ENCODE measurements around the gene CLUH.
"Not testable (repeated sequence)": the region's sequence is repeated elsewhere in the genome, so short reads cannot be mapped to it uniquely, and the experiment has no call there.

Gene CLUH

DNA sequence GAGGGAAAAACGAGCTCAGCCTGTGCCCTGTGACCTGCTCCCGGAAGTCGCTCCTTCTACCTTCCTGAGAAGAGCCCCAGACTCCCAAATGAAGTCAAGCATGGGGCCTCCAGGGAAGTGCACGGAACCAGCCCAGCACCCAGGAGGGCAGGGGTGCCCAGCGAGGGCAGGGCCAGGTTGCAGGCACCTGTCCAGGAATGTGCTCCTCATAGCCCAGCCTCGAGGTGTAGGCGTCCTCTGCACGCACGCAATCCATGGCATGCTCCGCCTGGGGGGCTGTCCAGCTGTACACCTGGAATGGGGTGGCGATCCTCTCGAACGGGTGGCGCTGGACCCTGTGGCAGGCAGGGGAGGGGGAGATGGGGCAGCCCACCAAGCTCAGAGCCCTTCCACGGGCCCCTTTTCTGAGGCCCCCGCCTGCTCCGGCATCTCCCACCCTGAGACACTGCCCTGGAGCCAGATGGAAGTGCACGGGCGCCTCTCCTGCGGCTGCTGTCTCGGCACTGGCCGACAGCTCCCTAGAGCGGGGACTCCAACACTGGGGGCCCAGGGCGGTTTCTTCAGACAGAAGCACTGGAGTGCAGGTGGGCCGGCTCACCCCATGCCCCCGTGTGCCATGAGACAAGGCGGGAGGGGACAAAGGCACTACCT, 10.9 kb downstream of the CLUH start:
- no peak for FAIRE-seq

DNA sequence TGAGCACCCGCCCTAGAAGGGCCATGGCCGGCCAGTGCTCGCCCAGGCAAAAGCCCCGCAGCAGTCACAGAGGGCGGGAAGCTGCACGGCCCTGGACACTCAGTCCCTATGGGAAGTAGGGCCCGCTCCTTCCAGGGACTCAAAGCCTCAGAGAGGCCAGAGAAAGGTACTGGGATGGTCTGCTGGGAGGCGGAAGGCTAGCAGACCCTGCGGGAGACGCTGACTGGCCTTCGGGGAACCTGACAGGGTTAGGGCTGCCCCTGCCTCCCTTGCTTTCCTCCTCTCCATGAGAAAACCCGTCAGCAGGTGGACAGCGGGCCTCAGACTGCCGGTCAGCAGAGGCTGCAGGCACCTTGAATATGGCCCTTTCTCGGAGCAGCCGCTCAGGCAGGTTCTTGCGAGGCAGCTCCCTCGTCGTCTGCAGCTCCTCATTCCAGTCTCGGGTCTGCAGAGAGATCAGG, 11.5 kb downstream of the CLUH start:
- no peak for FAIRE-seq

DNA sequence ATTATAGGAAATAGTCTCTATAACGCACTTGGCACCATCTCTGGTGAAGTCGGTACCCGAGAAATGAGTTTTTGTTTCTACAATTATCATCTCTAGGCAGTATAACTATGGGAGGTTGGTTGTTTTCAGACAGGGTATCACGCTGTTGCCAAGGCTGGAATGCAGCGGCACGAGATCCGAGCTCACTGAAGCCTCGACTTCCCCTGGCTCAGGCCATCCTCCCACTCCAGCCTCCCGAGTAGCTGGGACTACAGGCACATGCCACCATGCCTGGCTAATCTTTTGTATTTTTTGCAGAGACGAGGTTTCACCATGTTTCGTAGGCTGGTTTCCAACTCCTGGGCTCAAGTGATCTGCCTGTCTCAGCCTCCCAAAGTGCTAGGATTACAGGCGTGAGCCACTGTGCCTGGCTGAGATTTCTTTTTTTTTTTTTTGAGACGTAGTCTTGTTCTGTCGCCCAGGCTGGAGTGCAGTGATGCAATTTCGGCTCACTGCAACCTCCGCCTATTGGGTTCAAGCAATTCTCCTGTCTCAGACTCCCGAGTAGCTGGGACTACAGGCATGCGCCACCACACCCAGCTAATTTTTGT, 12.3 kb downstream of the CLUH start:
- FAIRE-seq = not testable (repeated sequence)

DNA sequence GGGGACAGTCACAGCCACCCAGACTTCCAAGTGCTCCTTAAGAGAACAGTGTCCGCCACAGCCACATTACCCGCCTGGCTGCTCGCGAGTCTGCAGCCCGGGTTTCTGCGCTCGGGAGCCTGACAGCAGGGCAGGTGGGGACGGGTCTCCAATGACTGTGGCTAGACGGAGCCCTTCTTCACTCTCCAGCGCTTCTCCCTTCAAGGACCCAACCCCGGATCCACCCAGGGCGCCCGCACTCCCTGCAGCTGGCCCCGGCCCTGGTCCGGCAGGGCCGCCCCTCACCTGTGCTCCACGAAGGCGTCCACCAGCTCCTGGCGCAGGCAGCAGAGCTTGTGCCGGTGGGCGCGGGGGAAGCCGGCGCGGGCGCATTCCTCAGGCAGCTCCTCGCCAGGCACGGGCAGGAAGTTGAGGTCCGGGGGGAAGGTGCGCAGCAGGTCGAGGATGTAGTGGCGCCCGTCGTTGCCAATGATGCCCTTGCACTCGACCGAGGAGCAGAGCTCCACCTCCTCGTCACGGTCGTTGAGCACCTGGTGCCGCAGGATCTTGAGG, 13.9 kb downstream of the CLUH start:
- FAIRE-seq = no peak

DNA sequence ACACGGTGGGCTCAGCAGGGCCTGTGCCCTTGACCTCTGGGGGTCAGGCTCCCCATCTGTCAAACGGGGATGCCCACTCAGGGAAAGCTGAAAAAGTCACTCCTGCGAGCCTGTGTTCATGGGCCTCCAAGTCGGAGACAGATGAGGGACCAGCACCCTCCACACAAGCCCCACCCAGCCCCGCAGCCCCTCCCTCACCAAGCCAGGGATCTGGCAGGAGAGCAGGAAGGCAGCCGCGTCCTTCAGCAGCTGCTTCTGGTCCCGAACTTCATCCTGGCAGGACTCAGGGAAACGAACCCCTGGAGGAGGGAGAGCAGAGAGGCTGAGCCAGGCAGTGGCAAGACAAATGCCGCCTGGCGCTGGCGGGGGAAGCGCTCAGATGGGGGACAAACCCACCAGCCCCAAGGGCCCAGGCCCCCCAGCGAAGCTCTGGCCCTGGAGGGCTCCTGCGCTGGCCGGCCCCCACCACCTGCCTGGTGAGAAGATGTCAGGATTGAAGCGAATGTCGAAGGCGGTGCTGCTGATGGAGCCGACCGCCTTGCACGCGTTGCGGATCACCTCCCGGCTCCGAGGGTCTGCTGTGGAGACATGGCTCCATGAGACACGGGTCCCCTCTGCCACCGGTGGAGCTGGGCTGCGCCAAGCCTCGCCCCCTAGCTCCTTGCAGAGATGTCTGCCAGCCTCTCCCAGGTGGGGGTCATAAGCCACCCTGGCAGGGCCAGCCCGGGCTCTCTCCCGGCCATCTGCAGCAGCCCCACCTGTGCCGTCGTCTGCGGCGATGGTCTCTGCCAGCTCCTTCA, 15.4 kb downstream of the CLUH start:
- FAIRE-seq = no peak

DNA sequence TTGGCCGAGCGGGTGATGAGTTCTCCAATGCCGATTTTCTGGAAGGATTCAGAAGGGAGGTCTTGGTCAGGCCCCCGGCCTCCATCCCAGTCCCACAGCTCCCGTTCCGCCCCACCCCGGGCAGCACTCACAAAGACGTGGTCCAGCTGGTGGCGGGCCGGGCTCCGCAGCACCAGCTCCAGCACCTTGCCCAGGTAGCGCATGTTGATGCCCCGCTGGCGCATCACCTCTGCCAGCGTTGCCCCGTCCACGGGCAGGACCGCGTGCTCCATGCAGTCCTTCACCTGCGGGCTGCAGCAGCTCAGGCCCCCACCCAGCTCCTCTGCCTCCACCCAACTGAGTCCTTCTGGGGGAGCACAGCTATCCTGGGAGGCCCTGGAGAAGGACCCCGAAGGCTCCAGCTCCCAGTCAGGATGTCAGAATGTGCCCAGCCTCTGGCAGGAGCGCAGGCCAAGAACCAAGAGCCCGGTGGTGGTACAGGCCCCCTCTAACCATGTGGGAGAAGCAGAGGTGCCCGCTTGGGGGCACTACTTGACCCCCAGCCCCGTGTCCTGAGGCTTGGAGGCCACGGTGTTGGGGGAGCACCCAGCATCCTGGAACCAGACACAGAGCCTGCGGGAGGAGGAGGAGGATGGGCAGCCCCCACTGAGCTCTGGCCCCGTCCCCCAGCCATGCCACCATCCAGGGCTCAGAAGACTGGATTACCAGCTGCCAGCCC, 16.2 kb downstream of the CLUH start:
- no peak for FAIRE-seq

DNA sequence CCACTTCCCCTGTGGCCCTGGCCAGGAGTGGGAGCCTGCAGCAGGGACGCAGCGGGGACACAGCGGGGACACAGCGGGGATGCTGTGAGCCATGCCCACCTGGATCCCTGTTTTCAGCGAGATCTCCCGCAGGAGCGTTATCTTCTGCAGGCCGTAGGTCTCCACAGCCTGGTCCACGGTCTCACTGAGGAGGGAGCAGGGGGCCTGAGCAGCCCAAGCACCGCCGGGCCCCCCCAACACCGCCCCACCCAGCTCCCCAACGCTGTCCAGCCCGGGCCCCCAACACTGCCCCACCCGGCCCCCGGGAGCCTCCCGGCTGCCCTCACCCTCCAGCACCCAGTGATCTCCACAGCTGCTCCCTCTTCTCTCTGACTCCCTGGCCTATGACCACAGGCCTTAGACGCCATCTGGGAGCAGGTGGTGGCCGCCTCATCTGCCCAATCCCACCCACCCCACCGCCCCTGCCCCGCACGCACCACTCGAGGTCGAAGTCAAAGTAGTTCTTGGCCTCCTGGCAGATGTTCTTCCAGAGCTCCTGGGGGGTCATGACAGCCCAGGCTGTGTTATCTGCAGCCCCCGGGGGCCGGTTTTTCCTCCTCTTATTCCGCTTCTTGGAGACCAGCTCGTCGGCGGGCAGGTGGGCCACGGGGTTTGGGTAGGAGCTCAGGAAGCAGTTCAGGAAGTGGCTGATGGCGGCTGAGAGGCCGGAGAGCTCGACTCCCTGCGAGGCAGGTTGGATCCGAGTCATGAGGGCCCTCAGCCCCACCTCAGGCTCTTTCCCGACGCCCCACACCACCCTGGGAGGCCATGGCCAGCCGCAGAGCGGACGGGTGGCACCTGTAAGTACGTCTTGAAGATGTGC, 17.0 kb downstream of the CLUH start:
- no peak for FAIRE-seq

DNA sequence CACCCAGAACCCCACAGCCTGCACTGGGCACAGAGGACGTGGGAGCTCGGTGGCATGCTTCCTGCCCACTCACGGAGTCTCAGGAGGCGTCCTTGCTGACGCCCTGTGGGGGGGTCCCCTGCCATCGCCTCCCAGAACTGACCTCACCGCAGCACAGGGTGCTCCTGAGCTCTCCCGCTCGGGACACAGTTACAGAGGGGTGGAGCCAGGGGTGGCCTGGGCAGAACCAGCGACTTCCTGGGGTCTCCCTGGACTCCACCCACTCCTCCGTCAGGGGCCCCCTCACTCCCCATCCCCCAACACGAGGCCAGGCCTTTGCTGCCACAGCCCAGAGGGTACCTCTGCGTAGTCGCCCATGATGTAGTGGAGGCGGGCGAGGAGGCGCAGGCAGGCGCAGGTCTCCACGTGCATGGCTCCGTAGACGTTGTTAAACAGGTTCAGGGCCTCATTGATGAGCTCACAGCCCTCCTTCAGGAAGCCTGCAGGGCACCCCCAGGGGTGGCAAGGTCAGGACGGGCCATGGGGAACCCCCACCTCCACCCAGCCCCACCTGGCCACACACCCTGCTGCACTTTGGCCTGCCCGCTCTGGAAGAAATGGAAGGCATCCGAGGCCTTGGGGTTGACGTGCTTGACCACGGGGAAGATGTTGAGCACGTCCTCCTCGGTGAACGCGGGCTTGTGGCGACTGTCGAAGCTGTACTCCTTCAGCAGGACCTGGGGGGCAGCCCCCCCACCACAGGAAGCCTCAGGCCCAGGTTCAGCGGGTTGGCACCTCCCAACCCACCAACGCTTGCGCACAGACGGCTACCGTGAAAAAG, 17.8 kb downstream of the CLUH start:
- FAIRE-seq = no peak

DNA sequence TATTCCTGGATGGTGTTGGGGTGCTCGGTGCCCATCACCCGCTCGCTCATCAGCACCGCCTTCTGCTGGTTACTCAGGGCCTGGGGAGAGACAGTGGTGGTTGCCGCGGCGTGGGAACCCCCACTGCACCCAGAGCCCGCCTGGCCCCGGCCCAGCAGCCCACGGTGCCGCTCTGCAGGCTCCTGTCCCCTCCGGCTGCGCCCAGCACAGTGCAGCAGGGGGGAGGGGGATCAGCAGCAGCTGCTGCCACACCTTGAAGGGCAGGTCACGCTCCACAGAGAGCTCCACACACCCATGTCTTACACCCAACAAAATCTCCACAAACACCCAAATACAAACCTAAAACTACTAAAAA, 18.8 kb downstream of the CLUH start:
- FAIRE-seq = no peak

DNA sequence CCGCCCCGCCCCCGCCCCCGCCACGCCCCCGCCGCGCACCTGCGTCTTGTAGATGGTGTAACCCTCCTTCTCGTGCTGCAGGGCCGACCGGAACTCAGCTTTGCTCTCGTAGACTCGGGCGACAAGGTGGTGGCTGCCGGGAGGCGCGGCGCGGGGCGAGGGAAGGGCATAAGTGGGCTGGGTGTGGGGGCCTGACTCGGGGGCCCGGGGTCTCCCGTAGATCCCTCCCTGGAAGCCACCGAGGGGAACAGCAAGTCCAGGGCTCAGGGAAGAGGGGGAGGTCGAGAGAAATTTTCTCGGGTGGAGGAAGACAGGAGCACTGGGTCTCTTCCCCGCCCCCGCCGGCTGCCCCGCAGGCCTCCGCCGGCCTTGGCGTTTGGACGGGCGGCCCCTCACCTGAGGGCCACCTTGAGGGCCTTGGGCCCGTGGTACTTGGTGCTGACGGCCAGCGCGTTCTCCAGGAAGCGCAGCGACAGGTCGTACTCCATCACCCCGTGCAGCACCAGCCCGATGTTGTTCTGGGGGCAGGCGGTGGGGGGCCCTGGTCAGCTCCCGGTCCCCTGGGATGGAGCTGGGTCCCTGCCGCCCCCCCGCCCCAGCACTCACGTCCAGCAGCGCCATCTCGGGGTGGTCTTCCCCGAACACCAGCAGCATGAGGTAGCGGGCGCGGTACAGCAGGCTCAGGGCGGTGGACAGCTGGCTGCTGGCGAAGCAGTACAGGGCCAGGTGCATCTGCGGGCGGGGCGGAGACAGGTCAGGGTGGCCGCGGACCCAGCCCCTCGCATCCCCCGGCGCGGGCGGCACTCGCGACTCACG, 19.4 kb downstream of the CLUH start:
- no peak for FAIRE-seq

DNA sequence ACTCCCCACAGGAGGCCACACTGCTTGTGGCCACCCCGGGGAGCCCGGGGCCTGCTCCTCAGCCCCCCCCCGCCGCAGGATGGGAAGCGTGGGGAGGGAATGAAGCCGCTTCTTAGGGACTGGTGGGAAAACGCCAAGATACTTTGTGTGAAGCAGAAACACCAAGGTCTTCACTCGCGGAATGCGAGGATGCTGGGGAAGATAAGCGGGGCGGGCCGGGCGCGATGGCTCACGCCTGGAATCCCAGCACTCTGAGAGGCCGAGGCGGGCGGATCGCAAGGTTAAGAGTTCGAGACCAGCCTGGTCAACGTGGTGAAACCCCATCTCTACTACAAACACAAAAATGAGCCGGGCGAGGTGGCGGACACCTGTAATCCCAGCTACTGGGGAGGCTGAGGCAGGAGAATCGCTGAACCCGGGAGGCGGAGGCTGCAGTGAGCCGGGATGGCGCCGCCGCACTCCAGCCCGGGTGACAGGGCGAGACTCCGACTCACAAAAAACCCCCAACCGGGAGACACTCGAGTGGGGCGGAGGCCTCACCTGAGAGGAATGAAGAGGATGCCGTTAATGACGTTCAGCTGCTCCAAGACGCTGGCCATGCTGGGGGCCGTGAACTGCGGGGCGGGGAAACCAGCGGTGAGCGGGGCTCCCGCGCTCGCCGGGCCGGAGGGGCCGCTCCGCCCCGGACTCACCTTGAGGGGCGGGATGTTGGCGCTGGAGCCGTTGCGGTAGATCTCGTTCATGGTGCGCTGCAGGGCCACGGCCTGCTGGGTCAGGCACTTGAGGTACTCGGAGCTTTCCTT, 20.3 kb downstream of the CLUH start:
- FAIRE-seq = no peak

DNA sequence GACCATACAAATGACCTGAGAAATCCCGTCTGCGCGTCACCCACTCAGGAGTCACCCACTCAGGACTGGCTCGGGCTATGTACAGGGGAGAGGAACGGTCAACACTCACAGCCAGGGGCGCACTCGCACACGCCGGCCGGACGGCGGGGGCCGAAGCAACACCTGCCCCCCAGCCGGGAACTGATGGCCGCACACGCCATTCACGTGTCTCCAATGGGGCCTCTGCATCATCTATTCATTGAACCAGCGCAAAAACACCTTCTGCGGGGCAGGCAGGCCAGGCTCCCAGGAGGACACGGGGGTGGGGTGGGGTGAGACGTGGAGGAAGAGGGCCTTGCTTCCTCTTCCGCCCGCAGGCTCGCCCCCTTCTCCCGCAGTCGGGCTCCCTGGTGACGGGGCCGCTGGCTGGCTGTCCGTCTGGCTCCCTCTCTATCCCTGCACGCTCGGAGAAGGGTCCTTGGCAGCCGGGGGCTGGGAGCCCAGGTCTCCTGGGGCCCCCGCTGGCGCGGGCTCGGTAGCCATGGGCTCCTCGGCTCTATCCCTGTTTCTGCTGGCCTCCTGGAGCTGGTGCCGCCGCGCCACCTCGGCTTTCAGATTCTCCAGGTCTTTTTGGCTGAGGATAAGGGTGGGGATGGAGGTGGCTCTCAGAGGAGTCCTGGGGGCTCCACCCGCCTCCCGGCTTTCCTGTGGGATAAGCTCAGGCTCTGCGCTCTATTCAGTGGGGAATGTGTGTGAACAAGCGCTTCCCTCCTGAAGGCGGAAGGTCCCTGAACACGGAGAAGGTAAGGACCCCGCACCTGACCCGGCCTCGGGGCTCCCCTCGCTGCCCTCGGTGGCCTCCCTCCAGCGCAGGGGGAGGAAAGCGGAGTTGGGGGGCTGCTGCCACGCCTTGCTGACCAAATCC, 21.1 kb downstream of the CLUH start:
- FAIRE-seq = no peak

DNA sequence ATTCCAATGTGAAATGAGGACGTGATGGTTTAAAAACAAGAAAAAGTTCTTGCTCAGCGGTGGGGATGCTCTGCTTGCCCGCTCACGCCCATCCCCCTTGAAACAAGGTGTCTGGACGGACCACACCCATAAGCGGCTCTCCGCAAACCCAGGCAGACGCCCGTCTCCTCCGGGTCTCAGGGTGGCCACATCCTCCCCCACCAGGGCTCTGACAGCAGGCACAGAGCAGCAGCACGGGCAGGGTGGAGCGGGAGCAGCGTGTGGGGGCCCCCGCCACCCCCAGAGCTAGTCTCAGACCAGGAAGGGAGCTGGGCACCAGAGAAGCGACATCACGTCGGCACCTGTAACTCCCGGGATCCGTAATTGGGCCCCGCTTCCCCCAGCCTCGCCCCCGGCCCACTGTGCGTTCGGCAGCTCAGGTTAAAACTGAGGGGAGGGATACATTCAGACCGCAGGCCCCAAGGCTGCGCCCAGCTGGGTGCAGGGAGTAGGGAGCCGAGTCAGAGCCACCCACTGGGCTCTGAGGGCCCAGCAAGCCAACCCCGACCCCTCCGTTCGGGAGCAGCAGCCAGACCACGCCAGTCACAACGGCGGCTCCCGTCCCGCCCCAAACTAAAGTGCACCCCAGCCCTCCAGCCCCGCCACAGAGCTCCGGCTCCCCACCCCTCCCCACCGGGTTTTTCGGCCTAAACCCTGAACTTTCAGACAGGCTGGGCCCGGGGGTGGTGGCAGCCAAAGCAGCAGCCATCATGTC, 22.0 kb downstream of the CLUH start:
- no peak for FAIRE-seq

DNA sequence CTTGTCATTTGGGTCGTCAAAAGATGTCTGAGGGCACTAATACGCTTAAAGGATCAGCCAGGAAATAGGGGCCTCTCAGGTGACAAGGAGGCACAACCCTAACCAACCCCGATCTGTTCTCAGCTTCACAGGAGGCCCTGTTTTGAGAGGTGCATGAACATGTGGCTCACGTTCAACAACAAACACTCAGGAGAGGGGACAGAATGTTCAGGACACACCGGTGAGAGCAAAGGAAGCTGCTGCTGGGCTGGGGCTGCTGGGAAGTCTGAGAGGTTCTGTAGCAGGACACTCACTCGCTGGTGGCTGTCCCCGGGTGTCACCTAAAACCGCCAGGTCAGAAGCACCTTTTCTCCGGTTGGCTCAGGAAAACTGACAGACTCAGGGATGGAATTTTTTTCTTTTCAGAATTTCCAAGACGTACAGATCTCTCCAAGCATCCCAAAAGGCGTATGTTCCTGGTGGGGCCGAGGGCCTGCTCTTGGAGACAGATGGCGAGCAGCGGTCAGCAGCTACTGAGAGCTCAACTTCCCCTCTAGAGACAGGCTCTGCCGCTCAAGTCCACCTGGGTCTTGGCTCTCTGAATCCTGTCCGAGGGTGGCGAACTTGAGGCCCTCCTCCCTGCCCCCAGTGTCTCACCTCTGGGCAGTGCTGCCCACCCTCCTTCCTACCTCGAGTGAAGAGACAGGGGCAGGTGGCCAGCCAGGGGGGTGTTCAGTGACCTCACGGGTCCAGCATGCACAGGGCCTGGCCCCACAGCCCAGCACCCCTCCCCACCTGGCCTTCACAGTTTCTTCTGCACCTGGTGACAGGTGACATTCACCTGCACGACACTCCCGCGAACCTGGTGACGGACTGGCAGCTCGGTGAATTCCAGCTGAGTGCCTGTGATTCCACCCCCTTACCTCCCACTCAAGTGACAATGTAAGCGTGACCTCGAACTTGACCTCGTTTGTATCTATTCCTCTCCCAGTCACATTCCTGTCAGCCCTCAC, 22.9 kb downstream of the CLUH start:
- FAIRE-seq = no peak

DNA sequence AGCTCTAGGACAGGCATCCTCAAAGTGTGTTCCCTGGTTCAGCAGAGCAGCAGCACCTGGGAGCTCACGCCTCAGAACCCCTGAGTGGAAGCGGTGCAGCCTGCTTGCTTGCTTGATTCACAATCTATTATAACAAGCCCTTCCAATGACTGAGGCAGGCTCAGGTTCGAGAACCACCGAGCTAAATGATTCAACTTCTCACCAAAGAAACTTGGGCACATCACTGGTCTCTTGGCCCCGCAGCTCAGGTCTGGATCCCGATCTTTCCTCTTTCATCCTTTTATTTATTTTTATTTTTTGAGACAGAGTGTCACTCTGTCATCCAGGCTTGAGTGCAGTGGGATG, 24.5 kb downstream of the CLUH start:
- FAIRE-seq = no peak

DNA sequence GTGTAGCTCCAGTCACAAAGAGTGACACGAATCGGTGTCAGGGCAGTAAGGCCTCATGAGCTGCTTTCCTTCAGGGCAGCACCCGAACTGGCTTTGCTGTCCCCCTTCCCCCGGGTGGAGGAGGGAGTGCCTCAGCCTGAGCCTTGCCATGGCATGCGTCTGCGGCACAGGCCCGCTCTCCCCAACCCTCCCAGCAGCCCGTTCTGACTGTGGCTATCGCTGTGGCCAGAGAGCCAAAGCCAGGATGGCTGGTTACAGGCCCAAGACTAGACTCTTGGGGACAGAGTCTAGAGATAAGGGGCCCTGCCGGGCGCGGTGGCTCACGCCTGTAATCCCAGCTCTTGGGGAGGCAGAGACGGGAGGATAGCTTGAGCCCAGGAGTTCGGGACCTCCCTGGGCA, 25.9 kb downstream of the CLUH start:
- no peak for FAIRE-seq

DNA sequence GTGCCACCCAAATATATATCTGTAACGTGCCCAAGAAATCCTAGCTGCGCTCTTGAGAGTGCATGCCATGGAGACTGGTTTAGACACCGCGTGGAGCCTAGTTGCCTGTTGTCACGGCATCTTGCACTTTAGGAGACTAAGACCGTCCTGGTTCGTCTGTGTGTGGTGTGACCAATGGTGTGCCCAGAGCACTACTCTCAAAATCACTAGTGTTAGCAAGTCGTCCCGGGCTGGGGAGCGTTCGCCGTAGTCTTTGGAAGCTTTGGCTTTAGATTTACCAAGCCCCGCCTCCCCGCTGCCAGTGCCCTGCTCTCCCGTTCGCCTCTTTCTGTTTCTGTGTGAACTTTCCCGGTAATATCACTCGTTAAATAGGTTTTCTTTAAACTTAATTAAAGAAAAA, 27.0 kb downstream of the CLUH start:
- no peak for FAIRE-seq
